ENCODE results near the gene DSCAML1. TPM values are rescaled to one million over a fixed set of nuclear protein-coding genes. Genes with fewer than 3 reads are reported as not detected.

The DSCAML1 gene
- total RNA-seq, 1 experiment from 2014 or later, result 0.15 TPM

DNA sequence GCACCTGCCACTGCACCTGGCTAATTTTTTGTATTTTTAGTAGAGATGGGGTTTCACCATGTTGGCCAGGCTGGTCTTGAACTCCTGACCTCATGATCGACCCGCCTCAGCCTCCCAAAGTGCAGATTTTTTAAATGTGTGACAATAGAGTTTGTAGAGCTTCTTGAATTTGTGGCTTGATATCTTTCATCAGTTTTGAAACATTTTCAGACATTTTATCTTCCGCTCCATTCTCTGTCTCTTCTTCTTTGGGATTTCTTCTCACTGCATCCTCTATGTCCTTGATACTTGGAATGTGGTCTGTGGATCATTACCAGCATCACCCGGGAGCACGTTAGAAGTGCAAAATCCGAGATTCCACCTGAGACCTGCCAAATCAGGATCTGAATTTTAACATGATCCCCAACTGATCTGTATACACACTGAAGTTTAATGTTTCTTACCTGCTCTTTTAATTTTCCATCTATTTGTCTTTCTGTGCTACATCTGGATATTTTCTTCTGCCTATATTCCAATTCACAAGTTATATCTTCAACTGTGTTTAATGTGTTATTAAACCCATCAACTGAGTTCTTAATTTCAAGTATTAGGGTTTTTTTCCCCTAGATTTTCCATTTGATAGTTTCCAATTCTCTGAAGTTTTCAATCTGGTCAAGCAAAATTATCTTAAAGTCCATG, 343.0 kb downstream of the DSCAML1 start:
- no peaks in the 10 kb centered on the region for H3K23me2 ChIP-seq (ENCODE audit: insufficient read length, low read depth, low read length, poor library complexity, severe bottlenecking)
- peaks cover 4% of the 10 kb centered on the region for H3K9me3 ChIP-seq (ENCODE audit: control insufficient read depth, low read depth, low read length)
- no peak overlapping the region for H4K8ac ChIP-seq (replicated peaks; ENCODE audit: insufficient read length, low read depth, low read length)
- no peak overlapping the region for H3K18ac ChIP-seq (ENCODE audit: insufficient read length, low read depth, low read length)
- no peaks in the 10 kb centered on the region for H3K79me1 ChIP-seq (ENCODE audit: insufficient read depth, low read depth, low read length, poor library complexity, severe bottlenecking)
- no peak overlapping the region for H2BK120ac ChIP-seq (ENCODE audit: low read depth, low read length, poor library complexity, severe bottlenecking)
- H3K9me3 Mint-ChIP-seq, result peaks cover 14% of the 10 kb centered on the region in 2 experiments
- H3K14ac ChIP-seq (ENCODE audit: insufficient read depth, low read length), result no peak overlapping the region
- H3K4me2 ChIP-seq (ENCODE audit: insufficient read depth, insufficient read length, low read length), result no peak overlapping the region
- no peak overlapping the region for H3K4ac ChIP-seq (ENCODE audit: low read depth, low read length)
- H3K27ac Mint-ChIP-seq, result no peak overlapping the region
- no peak overlapping the region for H3K9ac ChIP-seq (ENCODE audit: extremely low read depth, insufficient read length, low read length)
- H2BK12ac ChIP-seq (ENCODE audit: insufficient read length, low read depth, low read length), result no peak overlapping the region
- H3K4me3 Mint-ChIP-seq, result no peak overlapping the region
- H4K91ac ChIP-seq (ENCODE audit: insufficient read length, low read depth, low read length), result no peak overlapping the region
- no peak overlapping the region for H3K27ac ChIP-seq (ENCODE audit: insufficient read length, low read depth, low read length)
- no peaks in the 10 kb centered on the region for H4K20me1 ChIP-seq (ENCODE audit: control insufficient read depth, insufficient read depth, insufficient read length)
- TF ChIP-seq, protein P1, sequence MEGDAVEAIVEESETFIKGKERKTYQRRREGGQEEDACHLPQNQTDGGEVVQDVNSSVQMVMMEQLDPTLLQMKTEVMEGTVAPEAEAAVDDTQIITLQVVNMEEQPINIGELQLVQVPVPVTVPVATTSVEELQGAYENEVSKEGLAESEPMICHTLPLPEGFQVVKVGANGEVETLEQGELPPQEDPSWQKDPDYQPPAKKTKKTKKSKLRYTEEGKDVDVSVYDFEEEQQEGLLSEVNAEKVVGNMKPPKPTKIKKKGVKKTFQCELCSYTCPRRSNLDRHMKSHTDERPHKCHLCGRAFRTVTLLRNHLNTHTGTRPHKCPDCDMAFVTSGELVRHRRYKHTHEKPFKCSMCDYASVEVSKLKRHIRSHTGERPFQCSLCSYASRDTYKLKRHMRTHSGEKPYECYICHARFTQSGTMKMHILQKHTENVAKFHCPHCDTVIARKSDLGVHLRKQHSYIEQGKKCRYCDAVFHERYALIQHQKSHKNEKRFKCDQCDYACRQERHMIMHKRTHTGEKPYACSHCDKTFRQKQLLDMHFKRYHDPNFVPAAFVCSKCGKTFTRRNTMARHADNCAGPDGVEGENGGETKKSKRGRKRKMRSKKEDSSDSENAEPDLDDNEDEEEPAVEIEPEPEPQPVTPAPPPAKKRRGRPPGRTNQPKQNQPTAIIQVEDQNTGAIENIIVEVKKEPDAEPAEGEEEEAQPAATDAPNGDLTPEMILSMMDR (conservative IDR thresholded peaks at IDR 0.05), result no peak
- H3K23ac ChIP-seq (ENCODE audit: insufficient read length, low read depth, low read length), result no peak overlapping the region
- no peak overlapping the region for H3K56ac ChIP-seq (ENCODE audit: insufficient read length, low read depth, low read length)
- peaks cover 11% of the 10 kb centered on the region for H3K27me3 Mint-ChIP-seq (ENCODE audit: low read depth)
- H2BK15ac ChIP-seq (ENCODE audit: low read depth, low read length), result no peak overlapping the region
- H2AK5ac ChIP-seq (ENCODE audit: insufficient read length, low read length), result no peak overlapping the region
- H3K27me3 ChIP-seq (ENCODE audit: insufficient read depth, low read length), result no peaks in the 10 kb centered on the region
- H3T11ph ChIP-seq (ENCODE audit: low read length), result no peak overlapping the region
- no peak for DNase-seq
- no peaks in the 10 kb centered on the region for H3K79me2 ChIP-seq (ENCODE audit: insufficient read depth, low read length)
- peaks cover 0 to 10% of the 10 kb centered on the region in 2 experiments; a peak in 2 of 4 replicates for H3K4me1 Mint-ChIP-seq
- H4K5ac ChIP-seq (ENCODE audit: insufficient read length, low read depth, low read length), result no peak overlapping the region
- H3K36me3 Mint-ChIP-seq (ENCODE audit: insufficient read depth in 1 of 3, low read depth in 3 of 3), result peaks cover 3 to 14% (median 5%) of the 10 kb centered on the region in 3 experiments; a peak in 4 of 7 replicates
- no peak overlapping the region for H2BK20ac ChIP-seq (ENCODE audit: low read depth, low read length, poor library complexity, severe bottlenecking)
- no CpG with 5 or more reads among the region's 6 CpGs for WGBS (ENCODE audit: extremely low coverage, insufficient read length, low lambda C conversion rate)
- no peak overlapping the region for H2BK5ac ChIP-seq (ENCODE audit: insufficient read length, low read length)
- H2AFZ ChIP-seq (ENCODE audit: low read length), result no peak overlapping the region
- no peaks in the 10 kb centered on the region for H3K4me1 ChIP-seq (ENCODE audit: insufficient read depth, low read length)

All from H9 (cell line).